GM12864 (cell line): ENCODE measurements around the gene CYP4B1.

ENCODE experiments used
- DNase-seq: peaks from one replicate; pipeline ENCODE4 v3.0.0-alpha.2; 2011; ENCODE audit warnings: low read depth
- H3K4me3 ChIP-seq: 2 replicates; pipeline ENCODE4 v1.5.1; 2011; ENCODE audit warnings: mild to moderate bottlenecking, low read depth, low read length, control low read depth
- TF ChIP-seq, protein P1 (sequence below): IDR thresholded peaks from 2 replicates; pipeline ENCODE4 v1.5.1; 2011; ENCODE audit warnings: low read depth, mild to moderate bottlenecking, moderate library complexity, low read length, control low read depth, inconsistent platforms; ENCODE audit errors: missing control alignments

The CYP4B1 gene

DNA sequence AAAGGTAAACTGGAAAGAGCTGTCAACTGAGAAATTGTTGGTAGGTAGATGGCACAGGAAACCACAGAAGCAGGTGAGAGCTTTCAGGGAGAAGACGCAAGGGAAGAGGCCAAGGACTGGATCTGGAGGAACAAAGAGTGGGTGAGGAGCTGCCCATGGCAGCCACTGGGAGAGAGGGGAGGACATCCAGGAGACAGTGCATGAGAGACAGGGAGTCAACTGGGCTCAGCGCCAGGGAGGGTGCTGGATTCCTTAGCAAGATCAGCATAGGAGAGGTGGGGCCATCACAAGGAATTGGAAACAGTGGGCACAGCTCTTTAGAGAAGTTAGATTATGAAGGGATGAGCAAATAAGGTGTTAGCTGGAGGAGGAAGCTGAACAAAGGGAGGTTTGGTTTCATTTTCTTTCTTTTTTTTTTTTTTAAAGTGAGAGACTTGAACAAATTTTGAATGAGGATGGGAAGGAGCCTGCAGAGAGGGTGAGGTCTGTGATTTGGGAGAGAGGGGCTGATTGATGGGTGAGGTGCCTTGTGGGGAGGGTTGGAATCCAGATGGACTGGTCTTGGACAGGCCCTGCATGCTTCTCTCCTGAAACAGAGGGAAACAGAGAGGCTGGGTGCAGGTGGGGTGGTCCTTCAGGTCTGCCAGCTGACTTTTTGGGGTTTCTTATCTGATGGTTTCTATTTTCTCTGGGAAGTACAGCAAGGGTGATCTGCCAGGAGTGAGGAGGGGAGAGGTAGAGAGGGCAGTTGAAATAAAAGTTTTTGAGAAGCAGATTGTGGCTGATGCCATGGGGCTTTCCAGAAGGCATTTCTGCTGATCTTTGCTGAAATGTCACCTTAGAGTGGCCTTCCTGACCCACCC lies 5.4 kb downstream of the CYP4B1 start:
- TF ChIP-seq, protein P1, sequence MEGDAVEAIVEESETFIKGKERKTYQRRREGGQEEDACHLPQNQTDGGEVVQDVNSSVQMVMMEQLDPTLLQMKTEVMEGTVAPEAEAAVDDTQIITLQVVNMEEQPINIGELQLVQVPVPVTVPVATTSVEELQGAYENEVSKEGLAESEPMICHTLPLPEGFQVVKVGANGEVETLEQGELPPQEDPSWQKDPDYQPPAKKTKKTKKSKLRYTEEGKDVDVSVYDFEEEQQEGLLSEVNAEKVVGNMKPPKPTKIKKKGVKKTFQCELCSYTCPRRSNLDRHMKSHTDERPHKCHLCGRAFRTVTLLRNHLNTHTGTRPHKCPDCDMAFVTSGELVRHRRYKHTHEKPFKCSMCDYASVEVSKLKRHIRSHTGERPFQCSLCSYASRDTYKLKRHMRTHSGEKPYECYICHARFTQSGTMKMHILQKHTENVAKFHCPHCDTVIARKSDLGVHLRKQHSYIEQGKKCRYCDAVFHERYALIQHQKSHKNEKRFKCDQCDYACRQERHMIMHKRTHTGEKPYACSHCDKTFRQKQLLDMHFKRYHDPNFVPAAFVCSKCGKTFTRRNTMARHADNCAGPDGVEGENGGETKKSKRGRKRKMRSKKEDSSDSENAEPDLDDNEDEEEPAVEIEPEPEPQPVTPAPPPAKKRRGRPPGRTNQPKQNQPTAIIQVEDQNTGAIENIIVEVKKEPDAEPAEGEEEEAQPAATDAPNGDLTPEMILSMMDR: no peak
- no peak overlapping the region for H3K4me3 ChIP-seq
- DNase-seq: no peak

DNA sequence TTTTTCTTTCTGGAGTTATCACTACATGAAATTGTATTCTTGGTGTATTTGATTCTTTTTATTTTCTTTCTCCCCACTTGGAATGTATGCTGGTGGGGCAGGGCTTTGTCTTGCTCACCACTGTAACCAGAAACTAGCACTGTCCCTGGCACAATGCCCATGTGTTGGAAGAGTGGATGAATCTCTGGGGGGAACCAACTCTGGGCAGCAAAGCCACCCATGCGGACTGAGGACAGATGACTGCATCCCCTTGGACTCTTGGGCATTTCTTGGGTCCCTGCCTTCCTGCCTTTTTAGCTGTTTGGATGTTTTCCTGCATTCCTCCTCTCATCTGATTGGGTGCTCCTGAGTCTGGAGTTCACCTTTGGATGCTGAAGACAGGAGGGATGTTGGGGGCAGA lies 6.1 kb downstream of the CYP4B1 start:
- no peak for DNase-seq
- TF ChIP-seq, protein P1: no peak
- H3K4me3 ChIP-seq: no peak overlapping the region

DNA sequence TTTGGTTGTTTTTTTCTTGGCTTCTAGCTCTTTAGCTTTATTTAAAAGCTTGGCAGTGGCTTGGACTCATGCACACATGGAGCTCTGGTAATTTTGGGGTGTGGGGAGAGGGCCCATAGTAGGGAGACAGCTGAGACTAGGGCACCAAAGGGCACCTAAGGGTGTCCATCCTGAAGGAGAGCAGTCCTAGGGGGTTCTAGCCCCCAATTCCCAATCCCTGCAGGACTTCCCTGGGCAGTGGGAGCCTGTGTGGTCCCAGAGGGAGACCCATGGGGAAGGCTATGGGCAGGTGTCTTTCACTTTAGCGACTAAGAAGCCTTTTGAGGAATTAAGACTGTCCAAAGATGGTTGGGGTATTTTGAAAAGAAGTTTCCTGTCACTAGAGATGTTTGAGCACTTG lies 6.9 kb downstream of the CYP4B1 start:
- DNase-seq: no peak
- TF ChIP-seq, protein P1: no peak
- no peak overlapping the region for H3K4me3 ChIP-seq

DNA sequence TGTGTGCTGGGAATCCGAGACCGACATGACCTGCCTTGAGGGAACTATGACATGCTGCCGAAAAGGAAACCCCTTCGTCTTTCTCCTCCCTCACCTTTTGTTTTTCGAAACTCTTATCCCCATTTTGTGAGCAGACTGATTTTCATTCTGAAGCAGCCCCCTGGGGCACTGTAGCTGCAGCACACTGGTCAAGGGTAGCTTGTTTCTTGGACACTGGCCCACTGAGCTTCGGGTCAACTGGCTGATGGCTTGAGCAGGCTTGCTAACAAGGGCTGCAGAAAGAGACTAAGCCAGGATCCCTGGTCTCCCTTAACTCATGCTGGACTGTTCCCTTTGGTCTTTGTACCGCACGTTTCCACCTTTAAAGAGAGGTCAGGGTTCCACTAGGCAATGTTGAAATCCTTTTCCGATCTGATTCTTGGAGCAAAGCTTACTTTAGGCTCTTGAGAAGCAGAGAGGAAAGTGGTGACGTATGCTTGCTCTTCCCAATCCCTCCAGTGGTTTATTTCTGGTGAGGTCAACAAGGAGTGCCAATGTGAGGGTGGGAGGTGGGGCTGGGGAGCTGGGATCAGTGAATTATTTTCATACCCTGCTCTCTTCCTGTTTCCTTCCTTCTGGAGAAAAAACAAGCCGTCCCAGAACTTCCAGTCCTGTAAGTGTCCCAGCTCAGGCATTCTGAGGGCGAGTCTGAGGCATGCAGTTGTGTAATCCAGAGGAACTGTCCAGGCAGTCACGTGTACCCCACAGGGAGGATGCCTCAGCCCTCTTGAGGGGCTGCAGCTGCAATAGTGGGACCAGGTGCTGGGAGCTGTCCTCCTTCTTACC lies 7.6 kb downstream of the CYP4B1 start:
- no peak overlapping the region for H3K4me3 ChIP-seq
- TF ChIP-seq, protein P1: no peak
- DNase-seq: no peak

DNA sequence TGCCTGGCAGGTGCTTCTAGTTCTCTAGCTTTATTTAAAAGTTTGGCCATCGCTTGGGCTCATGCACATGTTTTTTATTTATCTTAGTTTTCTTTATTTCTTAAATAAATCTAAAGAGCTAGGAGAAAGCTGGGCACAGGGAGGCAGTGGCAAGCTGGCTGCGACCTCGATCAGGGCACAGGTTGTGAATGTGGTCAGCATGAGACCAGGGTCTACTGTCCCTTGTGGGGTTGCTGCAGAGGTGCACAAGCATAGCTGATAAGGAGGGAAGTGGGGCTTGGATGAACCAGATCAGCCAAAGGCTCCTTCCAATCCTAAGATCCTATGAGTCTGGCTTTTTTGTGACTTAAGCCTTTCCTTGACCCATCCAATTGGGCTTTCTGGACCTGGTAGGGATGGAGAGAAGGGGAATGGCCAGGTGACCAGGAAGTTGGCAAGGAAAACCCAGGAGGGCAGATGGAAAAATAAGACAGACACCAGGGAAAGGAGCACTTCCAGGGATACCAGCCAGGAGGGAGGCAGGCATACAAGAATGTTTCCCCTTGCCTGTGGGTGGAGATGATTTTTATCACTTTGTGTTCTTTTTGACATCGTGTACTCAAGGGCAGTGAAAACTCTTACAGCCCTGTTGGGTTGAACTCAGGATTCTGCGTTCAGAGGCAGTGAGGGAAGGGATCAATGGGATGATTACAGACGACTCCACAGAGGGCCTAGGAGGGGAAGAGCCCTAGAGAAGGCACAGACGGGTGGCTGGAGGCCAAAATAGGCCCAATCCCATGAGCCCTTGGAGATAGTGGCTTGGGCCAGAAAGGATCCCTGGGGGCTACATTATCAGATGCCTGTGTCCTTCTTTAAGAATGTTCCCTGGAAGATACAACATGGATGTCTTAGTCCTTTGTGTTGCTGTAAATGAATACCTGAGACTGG lies 8.5 kb downstream of the CYP4B1 start:
- no peak overlapping the region for H3K4me3 ChIP-seq
- TF ChIP-seq, protein P1: no peak
- no peak for DNase-seq

DNA sequence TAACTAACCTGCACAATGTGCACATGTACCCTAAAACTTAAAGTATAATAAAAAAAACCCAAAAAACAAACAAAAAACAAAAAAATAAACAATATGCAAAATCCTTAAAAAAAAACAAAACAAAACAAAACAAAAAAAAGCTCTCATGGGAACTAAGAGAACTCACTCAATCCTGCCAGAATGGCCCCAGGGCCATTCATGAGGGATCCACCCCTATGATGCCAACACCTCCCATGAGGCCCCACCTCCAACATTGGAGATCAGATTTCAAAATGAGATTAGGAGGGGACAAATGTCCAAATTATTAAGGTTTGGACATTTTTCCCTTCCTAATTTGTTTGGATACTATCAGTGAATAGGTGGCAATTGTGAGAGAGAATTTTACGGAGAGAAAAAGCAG lies 10.2 kb downstream of the CYP4B1 start:
- TF ChIP-seq, protein P1: no peak
- DNase-seq: no peak
- no peak overlapping the region for H3K4me3 ChIP-seq
